SU-DHL-6 (cell line): ENCODE measurements around the gene NDUFS7.

Source experiments
- H2AFZ ChIP-seq: fragments of 200-600 bp; sonication (generic); 2 replicates; pipeline ENCODE4 v1.6.1; 2014; ENCODE audit warnings: low read depth, mild to moderate bottlenecking, moderate library complexity, mixed read lengths, antibody characterized with exemption, low read length; ENCODE audit not compliant: severe bottlenecking
- H3F3A ChIP-seq: fragments of 200-600 bp; shearing (Covaris generic); 2 replicates; pipeline ENCODE4 v1.6.0; 2016; ENCODE audit warnings: antibody characterized with exemption, mild to moderate bottlenecking; ENCODE audit not compliant: insufficient read depth
- H3K27ac ChIP-seq: fragments of 200-600 bp; sonication (generic); 2 replicates; pipeline ENCODE4 v1.5.1; 2016; ENCODE audit warnings: low read depth, mild to moderate bottlenecking, low read length, moderate library complexity, mixed read lengths
- H3K27me3 ChIP-seq: fragments of 200-600 bp; sonication (generic), shearing (Covaris generic); 2 replicates; pipeline ENCODE4 v1.6.0; 2014; ENCODE audit warnings: mild to moderate bottlenecking, low read length
- H3K36me3 ChIP-seq: fragments of 200-600 bp; sonication (generic); 2 replicates; pipeline ENCODE4 v1.6.1; 2014; ENCODE audit warnings: mild to moderate bottlenecking, low read length, mixed read lengths
- H3K4me2 ChIP-seq: fragments of 300-600, 200-600 bp; shearing (Covaris generic), sonication (generic); 2 replicates; pipeline ENCODE4 v1.6.0; 2014; ENCODE audit warnings: low read length, low read depth, mild to moderate bottlenecking; ENCODE audit not compliant: poor library complexity, severe bottlenecking
- H3K4me3 ChIP-seq: fragments of 200-600 bp; sonication (generic); 2 replicates; pipeline ENCODE4 v1.5.1; 2014; ENCODE audit warnings: antibody characterized with exemption, low read length, mild to moderate bottlenecking, mixed read lengths; ENCODE audit not compliant: insufficient read depth, poor library complexity, severe bottlenecking
- H3K79me2 ChIP-seq: fragments of 200-600 bp; sonication (generic); 2 replicates; pipeline ENCODE4 v1.6.1; 2014; ENCODE audit warnings: mild to moderate bottlenecking, low read length, moderate library complexity; ENCODE audit not compliant: insufficient read depth
- H3K9ac ChIP-seq: fragments of 200-600 bp; sonication (generic); 2 replicates; pipeline ENCODE4 v1.7.0; 2014; ENCODE audit warnings: mild to moderate bottlenecking, low read length
- H3K9me2 ChIP-seq: fragments of 200-600 bp; sonication (generic); replicated peaks from 2 replicates; pipeline ENCODE4 v1.6.1; 2014; ENCODE audit warnings: low read length; ENCODE audit not compliant: insufficient read depth
- H3K9me3 ChIP-seq: fragments of 200-600 bp; sonication (generic); 2 replicates; pipeline ENCODE4 v1.6.1; 2014; ENCODE audit warnings: low read length, mixed read lengths; ENCODE audit not compliant: insufficient read depth
- H4K20me1 ChIP-seq: fragments of 200-600 bp; sonication (generic); 2 replicates; pipeline ENCODE4 v1.6.1; 2014; ENCODE audit warnings: low read depth, mild to moderate bottlenecking, antibody characterized with exemption, low read length, moderate library complexity, mixed read lengths
- EZH2phosphoT487 ChIP-seq: fragments of 200-600 bp; sonication (generic), shearing (Covaris generic); conservative IDR thresholded peaks from 2 replicates; pipeline ENCODE4 v1.6.1; 2018; ENCODE audit warnings: mild to moderate bottlenecking, antibody characterized with exemption, low read length, moderate library complexity, mixed read lengths
- TF ChIP-seq, protein P1 (sequence below): fragments of 200-600 bp; sonication (generic); IDR thresholded peaks from one replicate; pipeline ENCODE4 v1.5.1; 2017; ENCODE audit warnings: antibody characterized with exemption, mild to moderate bottlenecking, low read length, moderate library complexity; ENCODE audit not compliant: insufficient read depth, poor library complexity, severe bottlenecking

Gene NDUFS7

DNA sequence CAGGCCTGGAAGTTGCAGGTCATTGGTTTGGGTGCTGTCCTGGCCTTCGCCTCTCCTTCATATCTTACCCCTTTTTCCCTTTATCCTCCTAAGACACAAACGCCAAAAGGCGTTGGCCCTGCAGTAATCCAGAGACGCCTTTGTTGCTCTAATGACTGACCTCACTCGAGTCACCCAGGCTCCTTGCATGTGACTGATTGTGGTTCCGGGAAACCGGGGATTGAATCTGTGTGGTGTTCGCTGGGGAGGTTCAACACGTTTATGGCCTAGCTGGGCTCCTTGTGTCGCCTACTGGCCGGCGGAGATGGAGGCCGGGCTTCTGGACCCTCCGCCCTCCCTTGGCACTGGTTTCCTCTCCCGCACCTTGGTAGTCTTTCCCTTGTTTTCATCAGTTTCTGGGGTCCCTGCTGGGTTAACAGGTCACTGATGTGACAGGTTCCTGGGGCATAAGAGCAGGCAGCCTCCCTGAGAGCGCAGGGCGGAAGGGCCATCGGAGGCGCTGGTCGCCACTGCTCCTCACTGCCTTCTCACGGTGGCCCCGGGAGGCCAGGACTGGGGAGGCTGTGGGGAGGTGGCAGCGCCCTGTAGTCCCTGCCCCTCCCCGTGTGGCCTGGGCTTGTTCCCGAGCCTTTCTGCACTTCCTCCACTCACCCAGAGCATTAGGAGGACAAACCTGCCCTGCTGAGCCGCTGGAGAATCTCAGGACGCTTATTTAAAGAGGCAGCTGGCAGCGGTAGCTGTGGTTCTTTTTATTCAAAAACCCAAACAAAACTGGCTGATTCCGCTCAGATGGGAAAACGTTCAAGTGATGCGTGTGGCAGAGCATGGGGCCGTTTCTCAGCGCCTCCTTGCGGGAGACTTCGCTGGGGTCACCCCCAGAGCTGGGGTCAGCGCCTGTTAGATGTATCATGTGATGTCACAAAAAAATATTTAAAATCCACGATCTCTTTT is 18.1 kb upstream of the NDUFS7 start:
- Histone ChIP-seq H3K4me3 (no peak overlapping the region), H3F3A (no peaks in the 10 kb centered on the region), H3K79me2 (no peaks in the 10 kb centered on the region), H3K9me2 (no peaks in the 10 kb centered on the region), H3K27me3 (no peaks in the 10 kb centered on the region), H4K20me1 (no peaks in the 10 kb centered on the region), H3K4me2 (no peak overlapping the region), H3K27ac (no peak overlapping the region), H3K9ac (no peak overlapping the region), H3K36me3 (no peaks in the 10 kb centered on the region), H2AFZ (no peak overlapping the region), H3K9me3 (no peaks in the 10 kb centered on the region)
- no peak for TF ChIP-seq EZH2phosphoT487
- TF ChIP-seq, protein P1, sequence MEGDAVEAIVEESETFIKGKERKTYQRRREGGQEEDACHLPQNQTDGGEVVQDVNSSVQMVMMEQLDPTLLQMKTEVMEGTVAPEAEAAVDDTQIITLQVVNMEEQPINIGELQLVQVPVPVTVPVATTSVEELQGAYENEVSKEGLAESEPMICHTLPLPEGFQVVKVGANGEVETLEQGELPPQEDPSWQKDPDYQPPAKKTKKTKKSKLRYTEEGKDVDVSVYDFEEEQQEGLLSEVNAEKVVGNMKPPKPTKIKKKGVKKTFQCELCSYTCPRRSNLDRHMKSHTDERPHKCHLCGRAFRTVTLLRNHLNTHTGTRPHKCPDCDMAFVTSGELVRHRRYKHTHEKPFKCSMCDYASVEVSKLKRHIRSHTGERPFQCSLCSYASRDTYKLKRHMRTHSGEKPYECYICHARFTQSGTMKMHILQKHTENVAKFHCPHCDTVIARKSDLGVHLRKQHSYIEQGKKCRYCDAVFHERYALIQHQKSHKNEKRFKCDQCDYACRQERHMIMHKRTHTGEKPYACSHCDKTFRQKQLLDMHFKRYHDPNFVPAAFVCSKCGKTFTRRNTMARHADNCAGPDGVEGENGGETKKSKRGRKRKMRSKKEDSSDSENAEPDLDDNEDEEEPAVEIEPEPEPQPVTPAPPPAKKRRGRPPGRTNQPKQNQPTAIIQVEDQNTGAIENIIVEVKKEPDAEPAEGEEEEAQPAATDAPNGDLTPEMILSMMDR = no peak

DNA sequence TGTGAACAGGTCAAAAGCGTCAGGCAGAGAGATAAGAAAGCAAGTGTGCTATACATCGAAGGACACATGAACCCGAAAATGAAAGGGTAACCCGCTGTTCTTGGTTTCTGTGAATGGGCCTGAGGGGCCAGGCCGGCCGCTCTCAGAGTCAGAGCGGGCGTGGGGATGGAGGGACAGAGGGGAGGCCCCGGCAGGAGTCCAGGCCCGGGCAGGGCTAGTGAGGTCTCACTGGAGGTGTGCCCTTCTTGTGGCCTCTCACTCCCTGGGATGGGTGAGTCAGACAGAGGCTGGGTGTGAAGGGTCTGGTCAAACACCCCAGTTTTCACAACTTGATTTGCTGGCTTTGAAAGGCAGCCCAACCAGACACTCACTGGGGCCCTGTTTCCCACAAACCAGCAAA is 17.4 kb upstream of the NDUFS7 start:
- Histone ChIP-seq H3K4me3 (no peak overlapping the region), H3K36me3 (no peaks in the 10 kb centered on the region), H3K4me2 (no peak overlapping the region), H3F3A (no peaks in the 10 kb centered on the region), H3K27ac (no peak overlapping the region), H3K9ac (no peak overlapping the region), H3K79me2 (no peaks in the 10 kb centered on the region), H3K9me3 (no peaks in the 10 kb centered on the region), H4K20me1 (no peaks in the 10 kb centered on the region), H3K9me2 (no peaks in the 10 kb centered on the region), H2AFZ (no peak overlapping the region), H3K27me3 (no peaks in the 10 kb centered on the region)
- TF ChIP-seq, protein P1 = no peak
- TF ChIP-seq EZH2phosphoT487 = no peak

DNA sequence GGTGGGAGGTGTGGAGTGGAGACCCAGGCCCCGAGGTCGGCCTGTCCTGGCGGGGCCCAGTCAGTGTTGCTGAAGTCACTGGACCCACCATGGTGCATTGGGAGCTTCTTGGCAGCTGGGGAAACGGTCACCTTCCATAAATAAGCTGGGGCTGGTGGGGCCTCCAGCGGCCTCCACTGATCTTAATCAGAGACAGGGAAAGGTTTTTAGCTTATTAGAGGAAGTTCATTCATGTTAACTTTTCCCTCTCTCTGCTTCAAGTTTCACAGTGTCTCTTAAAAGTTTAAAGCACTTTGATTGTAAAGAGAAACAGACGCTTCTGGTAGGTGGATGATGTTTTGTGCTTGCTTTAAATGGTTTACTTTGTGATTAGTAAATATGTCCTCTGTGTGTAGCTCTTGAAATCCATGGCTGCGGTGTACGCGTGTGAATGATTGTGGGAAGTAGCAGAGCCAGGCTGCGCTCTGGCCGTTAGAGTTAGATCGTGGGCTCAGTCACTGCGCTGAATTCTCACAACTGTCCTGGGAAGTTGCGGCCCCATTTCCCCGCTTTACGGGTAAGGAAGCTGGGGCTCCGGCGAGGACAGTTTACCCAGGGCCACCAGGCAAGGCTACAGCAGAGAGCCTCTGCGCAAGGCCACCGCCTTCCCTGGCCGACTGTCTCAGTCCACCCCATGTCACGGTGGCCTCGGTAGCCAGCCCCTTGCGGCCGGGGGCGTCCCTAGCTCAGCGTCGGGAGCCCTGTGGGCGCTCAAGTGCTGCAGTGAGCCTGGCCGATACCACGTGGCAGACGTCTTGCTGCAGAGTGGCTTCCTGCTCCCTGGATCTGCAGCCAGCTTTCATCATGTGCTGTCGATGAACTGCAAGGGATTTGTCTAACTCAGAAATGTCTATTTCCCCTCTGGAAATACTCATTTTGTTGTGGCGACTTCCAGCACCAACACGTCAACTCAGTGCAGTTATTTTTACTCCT is 16.5 kb upstream of the NDUFS7 start:
- Histone ChIP-seq H3K4me2 (no peak overlapping the region), H3K36me3 (no peaks in the 10 kb centered on the region), H3K27ac (no peak overlapping the region), H3K9ac (no peak overlapping the region), H3F3A (no peaks in the 10 kb centered on the region), H3K27me3 (no peaks in the 10 kb centered on the region), H4K20me1 (no peaks in the 10 kb centered on the region), H3K9me3 (no peaks in the 10 kb centered on the region), H3K9me2 (no peaks in the 10 kb centered on the region), H3K79me2 (no peaks in the 10 kb centered on the region), H2AFZ (no peak overlapping the region), H3K4me3 (no peak overlapping the region)
- TF ChIP-seq EZH2phosphoT487 = no peak
- TF ChIP-seq, protein P1 = no peak
